Activated CD8-positive, alpha-beta memory T cell treated with anti-CD3 and anti-CD28 coated beads for 1 hour (primary cell): Measurements from ENCODE around the gene ARSJ.
"Not testable (repeated sequence)": the region's sequence is repeated elsewhere in the genome, so short reads cannot be mapped to it uniquely, and the experiment has no call there.

ENCODE experiments used
- DNase-seq, 2 donors: peaks; one replicate each; pipeline ENCODE4 v3.0.0-alpha.2; 2020; ENCODE audit warnings: low read depth in 1 of 2; ENCODE audit errors: extremely low read depth in 1 of 2

The ARSJ gene

GRCh38 chr4:113979148-113979904 lies at the start of gene ARSJ:
ARSJ (minus strand) TSS chr4:113979647; CDS start chr4:113978834, 813 bp downstream.
- DNase-seq: no peak

GRCh38 chr4:114028071-114028470 lies 48.6 kb upstream of the ARSJ start:
- DNase-seq: no peak

DNA sequence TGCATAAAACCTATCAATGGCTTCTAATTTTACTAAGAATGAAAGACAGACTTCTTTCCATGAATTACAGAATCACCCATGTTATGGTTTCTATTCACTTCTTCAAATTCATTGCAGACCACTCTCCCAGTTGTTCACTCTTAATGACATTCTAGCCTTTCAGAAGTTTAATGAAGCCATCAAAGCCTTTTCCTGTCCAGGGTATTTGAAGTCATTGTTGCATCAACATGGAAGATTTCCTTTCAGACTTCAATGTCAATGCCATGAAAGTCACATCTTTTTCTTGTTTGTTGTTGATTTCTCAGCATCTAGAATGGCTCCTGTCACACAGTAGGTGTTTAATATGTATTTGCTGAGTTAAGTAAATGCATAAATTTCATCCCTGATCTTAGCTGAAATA lies 48.1 kb upstream of the ARSJ start:
- DNase-seq: no peak

GRCh38 chr4:114026447-114026846 lies 47.0 kb upstream of the ARSJ start:
- no peak for DNase-seq

GRCh38 chr4:114025176-114025777 lies 45.8 kb upstream of the ARSJ start:
- no peak for DNase-seq

- no peak for DNase-seq
Measured at GRCh38 chr4:114021451-114021850, 42.0 kb upstream of the ARSJ start.

DNA sequence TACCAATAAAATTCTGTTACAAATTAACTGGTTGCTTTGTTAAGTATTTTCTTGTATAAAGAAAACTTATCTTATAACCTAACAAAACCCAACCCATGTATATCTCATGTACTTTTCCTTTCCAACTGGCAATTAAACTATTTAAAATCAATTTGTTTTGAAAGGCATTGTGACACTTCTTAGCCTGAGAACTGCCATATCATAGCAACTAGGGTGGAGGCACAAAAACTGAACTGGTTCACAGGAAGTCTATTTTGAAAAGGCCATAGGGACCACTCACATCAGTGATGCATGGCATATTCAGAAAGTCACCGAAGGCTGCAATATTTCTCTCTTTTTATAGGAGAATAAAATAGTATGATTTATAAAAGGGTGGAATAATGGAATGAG lies 40.5 kb upstream of the ARSJ start:
- DNase-seq: no peak

GRCh38 chr4:114019276-114019968 lies 40.0 kb upstream of the ARSJ start:
- DNase-seq: no peak

GRCh38 chr4:114017120-114017917 lies 37.9 kb upstream of the ARSJ start:
- DNase-seq: no peak

GRCh38 chr4:114015444-114015899 lies 36.0 kb upstream of the ARSJ start:
- DNase-seq: no peak

GRCh38 chr4:114013201-114013600 lies 33.8 kb upstream of the ARSJ start:
- not testable (repeated sequence) for DNase-seq

DNA sequence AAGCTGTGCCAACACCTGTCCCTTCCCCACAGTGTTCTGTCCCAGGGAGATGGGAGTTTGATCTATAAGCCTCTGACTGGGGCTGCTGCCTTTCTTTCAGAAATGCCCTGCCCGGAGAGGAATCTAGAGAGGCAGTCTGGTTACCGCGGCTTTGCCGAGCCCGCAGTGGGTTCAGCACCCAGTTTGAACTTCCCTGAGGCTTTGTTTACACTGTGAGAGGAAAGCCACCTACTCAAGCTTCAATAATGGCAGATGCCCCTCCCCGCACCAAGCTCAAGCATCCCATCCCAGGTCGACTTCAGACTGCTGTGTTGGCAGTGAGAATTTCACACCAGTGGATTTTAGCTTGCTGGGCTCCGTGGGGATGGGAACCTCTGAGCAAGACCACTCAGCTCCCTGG lies 33.3 kb upstream of the ARSJ start:
- DNase-seq: no peak

DNA sequence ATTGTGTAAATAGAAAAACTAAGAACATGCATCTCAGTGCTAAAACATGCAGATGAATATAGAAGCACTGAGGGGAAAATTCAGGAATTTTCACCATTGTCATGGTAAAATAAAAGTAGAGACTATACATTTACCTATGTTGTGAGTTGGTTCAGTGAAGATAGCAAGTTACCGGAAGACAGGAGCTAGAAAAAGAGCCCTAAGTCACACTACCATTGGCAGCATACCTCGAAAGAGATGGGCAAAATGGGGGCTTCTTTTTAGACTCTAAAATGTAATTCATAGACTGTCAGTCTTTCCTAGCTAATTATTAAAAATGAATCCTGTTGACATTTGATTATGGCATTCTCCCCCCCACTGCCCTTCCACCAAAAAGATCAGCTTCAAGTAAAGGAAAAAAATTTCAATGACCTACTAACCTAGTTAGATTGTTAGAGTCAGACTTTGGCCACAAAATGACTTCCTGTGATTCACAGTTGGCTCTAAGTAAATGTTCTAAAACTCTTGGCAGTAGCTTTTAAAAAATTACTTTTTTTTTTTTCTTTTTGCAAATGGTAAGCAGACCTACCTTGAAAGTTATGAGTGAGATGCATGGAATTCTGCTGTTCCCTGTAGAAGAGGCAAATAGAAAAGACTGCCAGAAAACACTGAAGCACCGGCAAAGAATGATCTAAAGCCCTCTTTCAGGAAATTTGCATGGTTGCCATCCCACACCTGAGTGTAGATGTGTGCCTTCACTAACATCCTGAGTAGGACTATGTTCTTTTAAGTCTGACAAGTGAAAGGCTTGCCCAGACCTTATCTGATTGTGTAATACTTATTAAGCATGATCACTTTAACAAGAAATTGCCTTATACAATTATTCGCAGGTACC lies 26.4 kb upstream of the ARSJ start:
- DNase-seq: no peak

DNA sequence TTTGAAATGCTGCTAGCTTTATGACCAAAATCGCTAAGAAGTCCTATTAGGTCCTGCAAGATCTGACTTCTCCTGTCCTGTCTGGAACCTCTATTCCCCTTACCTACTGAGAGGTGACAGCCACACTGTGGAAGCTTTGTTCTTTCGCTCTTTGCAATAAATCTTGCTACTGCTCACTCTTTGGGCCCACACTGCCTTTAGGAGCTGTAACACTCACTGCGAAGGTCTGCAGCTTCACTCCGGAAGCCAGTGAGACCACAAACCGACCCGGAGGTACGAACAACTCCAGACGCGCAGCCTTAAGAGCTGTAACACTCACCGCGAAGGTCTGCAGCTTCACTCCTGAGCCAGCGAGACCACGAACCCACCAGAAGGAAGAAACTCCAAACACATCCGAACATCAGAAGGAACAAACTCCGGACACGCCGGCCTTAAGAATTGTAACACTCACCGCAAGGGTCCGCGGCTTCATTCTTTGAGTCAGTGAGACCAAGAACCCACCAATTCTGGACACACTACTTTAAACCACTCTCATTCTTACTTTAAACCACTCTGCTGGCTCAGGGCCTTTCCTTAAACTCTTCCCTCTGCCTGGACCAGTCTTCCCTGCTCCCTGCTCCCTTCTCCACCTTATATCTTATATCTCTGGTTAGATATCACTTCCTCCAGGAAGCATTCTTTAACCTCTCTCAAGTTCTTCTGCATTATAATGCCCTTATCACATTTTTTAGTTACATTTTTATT lies 25.2 kb upstream of the ARSJ start:
- DNase-seq: peak in 1 of 2 donors; percentile 7

DNA sequence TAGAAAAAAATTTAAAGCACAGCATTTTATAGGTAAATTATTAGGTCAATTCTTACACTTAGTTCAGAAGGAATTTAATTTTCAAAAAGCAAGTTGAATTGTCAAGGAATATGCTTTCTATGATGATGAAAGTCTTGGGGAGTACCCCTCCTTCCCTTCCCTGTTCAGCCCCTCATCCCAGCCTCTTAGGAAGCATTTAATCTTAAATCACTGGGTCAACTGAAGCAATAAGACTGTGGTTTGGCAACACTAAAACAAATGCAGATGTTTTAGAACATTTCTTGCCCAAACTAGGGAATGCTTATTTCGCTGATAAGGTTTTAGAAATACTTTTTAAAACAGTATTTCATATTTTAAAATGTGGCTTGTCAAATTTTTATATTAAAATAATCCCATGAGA lies 19.1 kb upstream of the ARSJ start:
- no peak for DNase-seq

- no peak for DNase-seq
Measured at GRCh38 chr4:113998079-113998478, 18.6 kb upstream of the ARSJ start.

DNA sequence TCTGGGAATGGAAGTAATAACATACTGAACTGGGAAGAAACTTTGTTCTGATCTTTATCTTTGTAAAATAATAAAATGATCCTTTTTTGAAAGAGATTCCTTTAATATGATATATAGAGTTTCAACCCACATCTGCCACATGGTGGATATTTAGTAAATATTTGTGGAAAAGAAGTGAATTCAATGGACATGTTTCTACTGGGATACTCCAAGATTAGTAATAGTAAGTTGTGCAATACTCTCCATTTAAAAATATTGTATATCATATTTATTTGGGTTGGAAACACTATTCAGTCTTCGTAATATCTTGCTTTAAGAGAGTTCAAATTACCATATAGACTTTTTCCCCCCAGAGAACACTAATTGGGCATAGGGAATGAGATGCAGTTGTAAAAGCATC lies 17.8 kb upstream of the ARSJ start:
- no peak for DNase-seq

DNA sequence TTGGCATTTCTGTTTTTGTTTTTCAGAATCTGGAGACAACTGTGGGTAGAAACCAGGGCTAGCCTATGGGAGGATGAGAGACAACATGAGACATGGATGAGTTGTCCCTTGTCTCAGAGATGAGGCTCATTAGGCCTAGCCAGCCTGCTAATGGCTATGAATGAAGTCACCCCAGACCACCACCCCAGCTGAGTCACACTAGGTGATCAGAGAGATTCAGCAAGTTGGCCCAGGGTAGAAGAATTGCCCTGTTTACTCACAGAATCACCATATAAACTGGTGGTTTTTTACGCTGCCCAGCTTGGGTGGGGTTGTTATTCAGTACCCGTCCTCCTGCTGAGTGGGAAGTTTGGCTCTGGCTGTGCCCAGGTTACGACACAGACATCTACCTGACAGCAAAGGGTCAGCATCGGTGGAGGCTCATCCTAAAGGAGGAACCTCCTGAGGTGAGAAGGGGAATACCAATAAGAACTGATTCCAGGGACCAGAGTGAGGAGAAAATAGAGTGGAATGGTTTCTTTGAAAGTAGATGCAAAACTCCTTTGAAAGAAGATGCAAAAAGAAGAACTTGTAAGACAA lies 17.2 kb upstream of the ARSJ start:
- DNase-seq: no peak

- DNase-seq: no peak
Measured at GRCh38 chr4:113993887-113994286, 14.4 kb upstream of the ARSJ start.
